Breast epithelium (tissue), 4 donors: ENCODE measurements around the gene KDM7A. TPM values are rescaled to one million over a fixed set of nuclear protein-coding genes. Genes with fewer than 3 reads are reported as not detected.
"Not testable (repeated sequence)": the region's sequence is repeated elsewhere in the genome, so short reads cannot be mapped to it uniquely, and the experiment has no call there.

Source experiments
- DNase-seq, 2 donors: peaks; one replicate each; pipeline ENCODE4 v3.0.0-alpha.2; 2019; ENCODE audit warnings: low spot score in 2 of 2
- H3K27ac ChIP-seq, 2 donors: fragments of 200-600 bp; sonication (generic) in 1 of 2; one replicate each; pipeline ENCODE4 v1.5.1; 2016 to 2019; ENCODE audit warnings: mild to moderate bottlenecking in 1 of 2
- H3K27me3 ChIP-seq, 2 donors: fragments of 200-600 bp; sonication (generic) in 1 of 2; one replicate each; pipeline versions ENCODE4 v1.5.1 to v1.6.0; 2017 to 2019; ENCODE audit warnings: control low read depth in 1 of 2, mild to moderate bottlenecking in 1 of 2
- H3K36me3 ChIP-seq: fragments of 200-600 bp; one replicate; pipeline ENCODE4 v1.5.1; 2019
- H3K4me1 ChIP-seq, 2 donors: fragments of 200-600 bp; sonication (generic); one replicate each; pipeline ENCODE4 v1.5.1; 2016 to 2019; ENCODE audit warnings: control low read depth in 1 of 2
- H3K4me3 ChIP-seq, 3 donors: fragments of 200-600 bp; sonication (generic); 1 replicate in 2 of 3; 2 replicates in 1 of 3; pipeline ENCODE4 v1.5.1; 2016 to 2019; ENCODE audit warnings: mild to moderate bottlenecking in 3 of 3, moderate library complexity in 2 of 3
- H3K9me3 ChIP-seq, 2 donors: fragments of 200-600 bp; sonication (generic) in 1 of 2; one replicate each; pipeline ENCODE4 v1.5.1; 2016 to 2019; ENCODE audit warnings: control low read depth in 1 of 2
- POLR2A ChIP-seq: fragments of 450-650 bp; IDR thresholded peaks from one replicate; pipeline ENCODE4 v1.6.1; 2016; ENCODE audit warnings: antibody characterized with exemption, mild to moderate bottlenecking, moderate library complexity
- POLR2AphosphoS5 ChIP-seq, 3 donors: sonication (generic); formaldehyde crosslinking; IDR thresholded peaks; one replicate each; pipeline ENCODE4 v1.6.1; 2017; ENCODE audit warnings: antibody characterized with exemption in 3 of 3
- intact Hi-C: fragments of 100-400 bp; cut with DNase I; formaldehyde crosslinking; loops from one replicate; pipeline ENCODE4 v1.15.1; 2023; ENCODE audit warnings: low total_unique reads
- total RNA-seq, 3 donors: library from RNA; depleted of rRNA; stranded (reverse); fragments of >200 nt; gene quantifications; one replicate each; pipeline ENCODE4 v1.1.0, GENCODE V29; 2016
- TF ChIP-seq, protein P1 (sequence below), 3 donors: fragments of 450-650 bp; IDR thresholded peaks; one replicate each; pipeline ENCODE4 v1.5.1; 2016 to 2017; ENCODE audit warnings: antibody characterized with exemption in 3 of 3, mild to moderate bottlenecking in 3 of 3, moderate library complexity in 3 of 3

KDM7A gene
- total RNA-seq, 3 donors from 2014 or later: 33.1 to 37.1 (median 34.7) TPM

DNA sequence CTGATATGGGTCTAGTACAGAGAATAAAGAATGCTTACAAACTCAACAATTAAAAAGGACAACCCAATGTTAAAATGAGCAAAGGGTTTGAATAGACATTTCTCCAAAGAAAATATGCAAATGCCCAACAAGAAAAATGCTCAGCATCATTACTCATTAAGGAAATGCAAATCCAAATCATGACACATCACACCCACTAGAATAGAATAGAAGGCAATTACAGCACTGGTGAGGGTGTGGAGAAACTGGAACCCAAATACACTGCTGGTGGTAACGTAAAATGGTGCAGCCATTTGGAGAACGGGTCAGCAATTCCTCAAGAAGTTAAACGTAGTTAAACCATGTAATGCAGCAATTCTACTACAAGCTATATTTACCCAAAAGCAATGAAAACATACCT, 53.8 kb downstream of the KDM7A start:
- Histone ChIP-seq H3K9me3 (no peaks in the 10 kb centered on the region), H3K36me3 (no peaks in the 10 kb centered on the region), H3K4me3 (no peak overlapping the region), H3K4me1 (no peaks in the 10 kb centered on the region), H3K27ac (no peak overlapping the region), H3K27me3 (no peaks in the 10 kb centered on the region)
- intact Hi-C loops: no loop called here
- TF ChIP-seq, protein P1, sequence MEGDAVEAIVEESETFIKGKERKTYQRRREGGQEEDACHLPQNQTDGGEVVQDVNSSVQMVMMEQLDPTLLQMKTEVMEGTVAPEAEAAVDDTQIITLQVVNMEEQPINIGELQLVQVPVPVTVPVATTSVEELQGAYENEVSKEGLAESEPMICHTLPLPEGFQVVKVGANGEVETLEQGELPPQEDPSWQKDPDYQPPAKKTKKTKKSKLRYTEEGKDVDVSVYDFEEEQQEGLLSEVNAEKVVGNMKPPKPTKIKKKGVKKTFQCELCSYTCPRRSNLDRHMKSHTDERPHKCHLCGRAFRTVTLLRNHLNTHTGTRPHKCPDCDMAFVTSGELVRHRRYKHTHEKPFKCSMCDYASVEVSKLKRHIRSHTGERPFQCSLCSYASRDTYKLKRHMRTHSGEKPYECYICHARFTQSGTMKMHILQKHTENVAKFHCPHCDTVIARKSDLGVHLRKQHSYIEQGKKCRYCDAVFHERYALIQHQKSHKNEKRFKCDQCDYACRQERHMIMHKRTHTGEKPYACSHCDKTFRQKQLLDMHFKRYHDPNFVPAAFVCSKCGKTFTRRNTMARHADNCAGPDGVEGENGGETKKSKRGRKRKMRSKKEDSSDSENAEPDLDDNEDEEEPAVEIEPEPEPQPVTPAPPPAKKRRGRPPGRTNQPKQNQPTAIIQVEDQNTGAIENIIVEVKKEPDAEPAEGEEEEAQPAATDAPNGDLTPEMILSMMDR (IDR thresholded peaks at IDR 0.05): no peak
- TF ChIP-seq POLR2AphosphoS5 (IDR thresholded peaks at IDR 0.05): no peak
- TF ChIP-seq POLR2A: no peak
- no peak for DNase-seq

DNA sequence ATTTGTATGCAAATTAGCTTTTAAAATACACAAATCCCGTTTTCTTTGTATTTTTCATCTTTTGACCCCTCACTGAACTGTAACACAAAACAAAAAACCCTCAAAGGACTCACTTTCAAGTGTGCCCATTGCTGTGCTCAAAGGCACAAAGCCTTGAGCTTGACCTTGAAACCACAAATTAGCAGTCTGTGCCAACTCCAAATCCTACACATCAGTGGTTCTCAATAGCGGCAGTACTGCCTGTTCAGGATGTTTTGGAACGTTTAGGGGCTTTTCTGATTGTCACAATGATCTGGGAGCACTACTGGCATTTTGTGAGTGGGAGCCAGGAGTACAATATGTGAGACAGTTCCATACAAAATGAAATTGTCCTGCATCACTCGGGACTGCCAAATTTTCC, 55.5 kb downstream of the KDM7A start:
- H3K4me3 ChIP-seq: no peak overlapping the region
- H3K36me3 ChIP-seq: no peaks in the 10 kb centered on the region
- no peak overlapping the region for H3K27ac ChIP-seq
- no peaks in the 10 kb centered on the region for H3K9me3 ChIP-seq
- H3K27me3 ChIP-seq: no peaks in the 10 kb centered on the region
- intact Hi-C loops: no loop called here
- DNase-seq: no peak
- no peaks in the 10 kb centered on the region for H3K4me1 ChIP-seq
- TF ChIP-seq POLR2A (no peak), POLR2AphosphoS5 (IDR thresholded peaks at IDR 0.05) (no peak)
- TF ChIP-seq, protein P1 (IDR thresholded peaks at IDR 0.05): no peak

DNA sequence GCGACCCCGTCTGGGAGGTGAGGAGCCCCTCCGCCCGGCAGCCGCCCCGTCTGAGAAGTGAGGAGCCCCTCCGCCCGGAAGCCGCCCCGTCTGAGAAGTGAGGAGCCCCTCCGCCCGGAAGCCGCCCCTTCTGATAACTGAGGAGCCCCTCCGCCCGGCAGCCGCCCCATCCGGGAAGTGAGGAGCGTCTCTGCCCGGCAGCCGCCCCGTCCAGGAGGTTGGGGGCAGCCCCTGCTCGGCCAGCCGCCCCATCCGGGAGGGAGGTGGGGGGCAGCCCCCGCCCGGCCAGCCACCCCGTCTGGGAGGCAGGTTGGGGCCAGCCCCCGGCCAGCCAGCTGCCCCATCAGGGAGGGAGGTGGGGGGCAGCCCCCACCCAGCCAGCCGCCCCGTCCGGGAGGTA, 62.0 kb downstream of the KDM7A start:
- H3K4me1 ChIP-seq, H3K4me3 ChIP-seq, H3K27me3 ChIP-seq, H3K36me3 ChIP-seq, H3K9me3 ChIP-seq, H3K27ac ChIP-seq, DNase-seq: not testable (repeated sequence)
- intact Hi-C loops: loop anchor here (5.0 kb wide), 2 partner anchors 83 to 273 kb away; no protein-coding TSS in a partner anchor

DNA sequence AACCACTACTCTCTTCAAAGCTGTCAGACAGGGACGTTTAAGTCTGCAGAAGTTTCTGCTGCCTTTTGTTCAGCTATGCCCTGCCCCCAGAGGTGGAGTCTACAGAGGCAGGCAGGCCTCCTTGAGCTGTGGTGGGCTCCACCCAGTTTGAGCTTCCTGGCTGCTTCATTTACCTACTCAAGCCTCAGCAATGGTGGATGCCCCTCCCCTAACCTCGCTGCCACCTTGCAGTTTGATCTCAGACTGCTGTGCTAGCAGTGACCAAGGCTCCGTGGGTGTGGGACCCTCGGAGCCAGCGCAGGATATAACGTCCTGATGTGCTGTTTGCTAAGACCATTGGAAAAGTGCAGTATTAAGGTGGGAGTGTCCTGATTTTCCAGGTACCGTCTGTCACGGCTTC, 68.0 kb downstream of the KDM7A start:
- H3K27me3 ChIP-seq, H3K4me1 ChIP-seq, H3K36me3 ChIP-seq, H3K4me3 ChIP-seq, H3K9me3 ChIP-seq, H3K27ac ChIP-seq, DNase-seq, intact Hi-C loops: not testable (repeated sequence)

DNA sequence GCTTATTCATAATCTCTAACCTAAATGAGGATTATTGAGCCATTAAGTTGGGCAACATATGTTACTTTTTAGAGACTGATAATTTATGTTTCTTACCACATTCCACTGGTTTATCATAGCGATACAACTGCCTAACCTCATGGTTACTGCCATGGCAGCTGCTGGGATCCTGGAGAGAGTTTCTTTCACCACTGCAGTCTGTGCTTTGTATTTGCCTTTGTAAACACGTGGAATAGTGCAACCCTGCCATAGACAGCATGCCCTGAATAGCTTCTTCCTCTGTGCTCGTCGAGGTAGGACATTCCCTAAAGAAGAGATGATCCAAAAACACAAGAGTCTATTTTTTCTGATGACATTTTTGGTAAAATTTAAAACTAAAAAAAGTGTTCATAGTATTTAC, 80.3 kb downstream of the KDM7A start:
- Histone ChIP-seq H3K27ac (no peak overlapping the region), H3K9me3 (no peaks in the 10 kb centered on the region), H3K36me3 (peaks cover 21% of the 10 kb centered on the region), H3K27me3 (no peaks in the 10 kb centered on the region), H3K4me3 (no peak overlapping the region), H3K4me1 (no peaks in the 10 kb centered on the region)
- no peak for DNase-seq
- no peak for TF ChIP-seq POLR2AphosphoS5 (IDR thresholded peaks at IDR 0.05)
- TF ChIP-seq, protein P1 (IDR thresholded peaks at IDR 0.05): no peak
- TF ChIP-seq POLR2A: no peak
- intact Hi-C loops: no loop called here

DNA sequence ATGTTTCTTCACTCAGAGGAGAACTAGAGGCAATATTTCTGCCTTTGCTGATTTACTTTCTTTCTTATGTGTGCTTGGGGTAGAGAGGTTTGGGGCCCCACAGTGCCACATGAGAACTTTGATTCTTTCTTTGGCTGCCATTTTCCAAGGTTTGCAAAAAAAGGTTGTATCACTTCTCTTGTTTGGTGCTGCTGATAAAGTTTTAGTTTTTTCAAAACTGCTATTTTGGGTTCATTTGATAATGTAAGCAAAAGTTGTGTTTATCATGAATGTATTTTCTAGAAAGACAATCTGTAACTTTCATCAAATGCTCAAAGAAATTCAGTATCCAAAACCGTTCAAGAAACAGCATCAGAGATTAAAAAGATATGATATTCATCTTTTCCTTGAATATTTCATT, 83.4 kb downstream of the KDM7A start:
- intact Hi-C loops: no loop called here
- Histone ChIP-seq H3K27me3 (no peaks in the 10 kb centered on the region), H3K27ac (no peak overlapping the region), H3K4me3 (no peak overlapping the region), H3K9me3 (no peaks in the 10 kb centered on the region), H3K36me3 (peaks cover 18% of the 10 kb centered on the region), H3K4me1 (no peaks in the 10 kb centered on the region)
- TF ChIP-seq POLR2AphosphoS5 (IDR thresholded peaks at IDR 0.05) (no peak), POLR2A (no peak)
- TF ChIP-seq, protein P1 (IDR thresholded peaks at IDR 0.05): no peak
- no peak for DNase-seq
